Fibroblast of lung (primary cell): ENCODE data around the gene KCNK4.

Experiments
- EZH2 ChIP-seq: IDR thresholded peaks from 2 replicates; pipeline ENCODE4 v1.5.1; 2012; ENCODE audit warnings: low read length, control low read depth, mild to moderate bottlenecking; ENCODE audit errors: missing control alignments
- TF ChIP-seq, protein P1 (sequence below), 2 donors: IDR thresholded peaks in 1 of 2; conservative IDR thresholded peaks in 1 of 2; 1 replicate in 1 of 2; 2 replicates in 1 of 2; pipeline ENCODE4 v1.5.1; 2011 to 2012; ENCODE audit warnings: low read length in 2 of 2, control low read depth in 1 of 2, inconsistent platforms in 1 of 2, low read depth in 1 of 2, mild to moderate bottlenecking in 1 of 2

DNA sequence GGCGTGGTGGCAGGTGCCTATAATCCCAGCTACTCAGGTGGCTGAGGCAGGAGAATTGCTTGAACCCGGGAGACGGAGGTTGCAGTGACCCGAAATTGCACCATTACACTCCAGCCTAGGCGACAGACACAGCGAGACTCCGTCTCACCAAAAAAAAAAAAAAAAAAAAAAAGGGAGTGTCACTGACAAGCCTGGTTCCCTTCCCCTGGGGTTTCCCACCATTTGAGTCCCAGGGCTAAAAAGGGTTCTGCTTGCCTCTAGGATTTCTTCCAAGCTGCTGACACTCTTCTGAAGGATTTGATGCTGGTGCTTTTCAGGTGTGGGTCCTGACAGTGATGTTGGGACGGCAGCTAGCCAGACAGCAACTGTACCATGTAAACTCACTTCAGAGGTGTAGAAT is 47.6 kb downstream of the KCNK4 start:
- TF ChIP-seq, protein P1, sequence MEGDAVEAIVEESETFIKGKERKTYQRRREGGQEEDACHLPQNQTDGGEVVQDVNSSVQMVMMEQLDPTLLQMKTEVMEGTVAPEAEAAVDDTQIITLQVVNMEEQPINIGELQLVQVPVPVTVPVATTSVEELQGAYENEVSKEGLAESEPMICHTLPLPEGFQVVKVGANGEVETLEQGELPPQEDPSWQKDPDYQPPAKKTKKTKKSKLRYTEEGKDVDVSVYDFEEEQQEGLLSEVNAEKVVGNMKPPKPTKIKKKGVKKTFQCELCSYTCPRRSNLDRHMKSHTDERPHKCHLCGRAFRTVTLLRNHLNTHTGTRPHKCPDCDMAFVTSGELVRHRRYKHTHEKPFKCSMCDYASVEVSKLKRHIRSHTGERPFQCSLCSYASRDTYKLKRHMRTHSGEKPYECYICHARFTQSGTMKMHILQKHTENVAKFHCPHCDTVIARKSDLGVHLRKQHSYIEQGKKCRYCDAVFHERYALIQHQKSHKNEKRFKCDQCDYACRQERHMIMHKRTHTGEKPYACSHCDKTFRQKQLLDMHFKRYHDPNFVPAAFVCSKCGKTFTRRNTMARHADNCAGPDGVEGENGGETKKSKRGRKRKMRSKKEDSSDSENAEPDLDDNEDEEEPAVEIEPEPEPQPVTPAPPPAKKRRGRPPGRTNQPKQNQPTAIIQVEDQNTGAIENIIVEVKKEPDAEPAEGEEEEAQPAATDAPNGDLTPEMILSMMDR (conservative IDR thresholded peaks at IDR 0.05 in 1 of 2, IDR thresholded peaks at IDR 0.05 in 1 of 2; ENCODE audit: low read depth in 1 of 2, low read length in 2 of 2): no peak
- TF ChIP-seq EZH2: no peak
